ENCODE results near the gene MS4A7.

DNA sequence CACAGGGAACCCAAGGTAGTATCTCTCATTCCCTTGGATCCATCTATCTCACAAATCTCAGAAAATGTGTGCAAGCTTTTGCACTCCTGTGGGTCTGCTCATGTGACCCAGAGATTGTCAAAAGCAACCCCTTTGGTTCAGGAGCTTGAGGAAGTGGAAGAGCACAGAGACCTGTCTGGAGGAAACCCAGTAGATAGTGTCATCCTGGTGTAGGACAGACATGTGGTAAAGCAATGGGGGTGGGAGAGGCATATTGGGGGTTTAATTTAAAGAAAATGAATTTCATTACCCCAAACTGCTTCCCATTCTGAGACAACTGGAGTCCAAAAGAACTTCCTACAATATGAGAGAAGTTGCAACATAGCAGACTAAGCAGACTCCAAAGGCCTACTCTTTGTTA lies 12.1 kb downstream of the MS4A7 start:
- TF ChIP-seq CTCF (IDR thresholded peaks at IDR 0.05; ENCODE audit: low read length) (no peak), EZH2 (IDR thresholded peaks at IDR 0.05; ENCODE audit: borderline replicate concordance, low read length) (no peak)

Data from OCI-LY1 (cell line).